Breast epithelium (tissue), 4 donors: ENCODE measurements around the gene KHDC4. TPM values are rescaled to one million over a fixed set of nuclear protein-coding genes. Genes with fewer than 3 reads are reported as not detected.
A peak's percentile ranks its signal among the peaks of the same experiment; 100 is the strongest.

Source experiments
- DNase-seq, 2 donors: peaks; one replicate each; pipeline ENCODE4 v3.0.0-alpha.2; 2019; ENCODE audit warnings: low spot score in 2 of 2
- H3K27ac ChIP-seq, 2 donors: fragments of 200-600 bp; sonication (generic) in 1 of 2; one replicate each; pipeline ENCODE4 v1.5.1; 2016 to 2019; ENCODE audit warnings: mild to moderate bottlenecking in 1 of 2
- H3K27me3 ChIP-seq, 2 donors: fragments of 200-600 bp; sonication (generic) in 1 of 2; one replicate each; pipeline versions ENCODE4 v1.5.1 to v1.6.0; 2017 to 2019; ENCODE audit warnings: control low read depth in 1 of 2, mild to moderate bottlenecking in 1 of 2
- H3K36me3 ChIP-seq: fragments of 200-600 bp; one replicate; pipeline ENCODE4 v1.5.1; 2019
- H3K4me1 ChIP-seq, 2 donors: fragments of 200-600 bp; sonication (generic); one replicate each; pipeline ENCODE4 v1.5.1; 2016 to 2019; ENCODE audit warnings: control low read depth in 1 of 2
- H3K4me3 ChIP-seq, 3 donors: fragments of 200-600 bp; sonication (generic); 1 replicate in 2 of 3; 2 replicates in 1 of 3; pipeline ENCODE4 v1.5.1; 2016 to 2019; ENCODE audit warnings: mild to moderate bottlenecking in 3 of 3, moderate library complexity in 2 of 3
- H3K9me3 ChIP-seq, 2 donors: fragments of 200-600 bp; sonication (generic) in 1 of 2; one replicate each; pipeline ENCODE4 v1.5.1; 2016 to 2019; ENCODE audit warnings: control low read depth in 1 of 2
- CTCF ChIP-seq, 3 donors: fragments of 450-650 bp; IDR thresholded peaks; one replicate each; pipeline ENCODE4 v1.5.1; 2016 to 2017; ENCODE audit warnings: antibody characterized with exemption in 3 of 3, mild to moderate bottlenecking in 3 of 3, moderate library complexity in 3 of 3
- POLR2A ChIP-seq: fragments of 450-650 bp; IDR thresholded peaks from one replicate; pipeline ENCODE4 v1.6.1; 2016; ENCODE audit warnings: antibody characterized with exemption, mild to moderate bottlenecking, moderate library complexity
- POLR2AphosphoS5 ChIP-seq, 3 donors: sonication (generic); formaldehyde crosslinking; IDR thresholded peaks; one replicate each; pipeline ENCODE4 v1.6.1; 2017; ENCODE audit warnings: antibody characterized with exemption in 3 of 3
- intact Hi-C: fragments of 100-400 bp; cut with DNase I; formaldehyde crosslinking; loops from one replicate; pipeline ENCODE4 v1.15.1; 2023; ENCODE audit warnings: low total_unique reads
- total RNA-seq, 3 donors: library from RNA; depleted of rRNA; stranded (reverse); fragments of >200 nt; gene quantifications; one replicate each; pipeline ENCODE4 v1.1.0, GENCODE V29; 2016

KHDC4 gene
- total RNA-seq, 3 donors from 2014 or later: 52.0 to 81.5 (median 64.2) TPM

- H3K36me3 ChIP-seq: peaks cover 20% of the 10 kb centered on the region
- H3K27me3 ChIP-seq: no peaks in the 10 kb centered on the region
- no peak for DNase-seq
- H3K4me3 ChIP-seq: no peak overlapping the region
- TF ChIP-seq CTCF (IDR thresholded peaks at IDR 0.05): no peak
- TF ChIP-seq POLR2AphosphoS5 (IDR thresholded peaks at IDR 0.05): no peak
- TF ChIP-seq POLR2A: no peak
- intact Hi-C loops: no loop called here
- H3K9me3 ChIP-seq: no peaks in the 10 kb centered on the region
- H3K4me1 ChIP-seq: peaks cover 0 to 8% of the 10 kb centered on the region in 2 donors
- H3K27ac ChIP-seq: peak overlapping the region; percentile 30 to 69
Observed at GRCh38 chr1:155962599-155963211, 28.5 kb upstream of the KHDC4 start.

DNA sequence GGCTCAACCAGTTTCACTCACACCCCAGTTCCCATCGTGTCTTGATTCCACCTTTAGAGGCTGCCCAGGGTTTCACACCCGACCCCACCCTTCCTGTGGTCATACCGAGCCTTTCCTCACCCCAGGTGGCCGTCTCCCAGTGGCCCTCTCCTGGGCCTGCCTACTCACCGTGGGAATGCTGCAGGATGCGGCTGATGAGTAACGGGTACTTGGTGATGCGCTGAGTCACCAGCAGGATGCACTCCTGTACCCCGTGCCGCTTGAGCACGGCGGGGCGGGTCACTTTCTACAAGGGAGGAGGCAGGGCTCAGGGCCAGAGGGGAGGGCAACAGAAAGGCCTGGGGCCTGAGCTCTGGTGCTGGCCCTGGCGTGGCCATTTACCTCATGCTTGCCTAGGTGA, 27.7 kb upstream of the KHDC4 start:
- Histone ChIP-seq H3K4me1 (peaks cover 0 to 8% of the 10 kb centered on the region in 2 donors), H3K4me3 (no peak overlapping the region), H3K27ac (peak overlapping the region; percentile 30 to 69), H3K9me3 (no peaks in the 10 kb centered on the region), H3K36me3 (peaks cover 19% of the 10 kb centered on the region), H3K27me3 (no peaks in the 10 kb centered on the region)
- no peak for DNase-seq
- TF ChIP-seq POLR2A: no peak
- peak in 1 of 3 donors; percentile 19 for TF ChIP-seq CTCF (IDR thresholded peaks at IDR 0.05)
- TF ChIP-seq POLR2AphosphoS5 (IDR thresholded peaks at IDR 0.05): peak in 1 of 3 donors; percentile 32
- intact Hi-C loops: no loop called here

DNA sequence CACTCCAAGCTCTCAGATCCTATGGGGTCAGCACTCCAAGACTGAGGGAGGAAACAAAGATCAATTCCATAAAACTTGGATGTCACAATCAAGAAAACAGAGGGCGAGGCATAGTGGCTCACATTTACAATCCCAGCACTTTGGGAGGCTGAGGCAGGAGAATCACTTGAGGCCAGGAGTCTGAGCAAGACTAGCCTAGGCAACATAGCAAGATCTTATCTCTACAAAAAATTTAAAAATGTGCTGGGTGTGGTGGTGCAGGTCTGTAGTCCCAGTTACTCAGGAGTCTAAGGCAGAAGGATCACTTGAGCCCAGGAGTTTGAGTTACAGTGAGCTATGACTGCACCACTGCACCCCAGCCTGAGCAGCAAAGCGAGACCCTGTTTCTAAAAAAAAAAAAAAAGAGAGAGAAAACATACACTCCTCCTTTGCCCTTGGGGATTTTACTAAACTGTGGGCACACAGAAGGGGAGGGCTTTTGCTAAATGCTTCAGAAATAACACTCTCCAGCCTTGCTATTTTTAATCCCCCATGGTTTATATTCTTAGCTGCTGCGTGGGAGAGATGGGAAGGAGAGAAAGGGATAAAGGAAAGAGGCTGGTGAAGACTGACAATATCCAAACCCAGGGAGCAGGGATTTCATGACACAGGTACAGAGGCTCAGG, 26.0 kb upstream of the KHDC4 start:
- H3K27ac ChIP-seq: peak overlapping the region in 1 of 2 donors; percentile 26
- DNase-seq: no peak
- TF ChIP-seq POLR2A (no peak), POLR2AphosphoS5 (IDR thresholded peaks at IDR 0.05) (no peak), CTCF (IDR thresholded peaks at IDR 0.05) (no peak)
- intact Hi-C loops: no loop called here
- H3K4me1 ChIP-seq: peaks cover 0 to 8% of the 10 kb centered on the region in 2 donors
- H3K36me3 ChIP-seq: peaks cover 8% of the 10 kb centered on the region
- no peak overlapping the region for H3K4me3 ChIP-seq
- no peaks in the 10 kb centered on the region for H3K9me3 ChIP-seq
- H3K27me3 ChIP-seq: no peaks in the 10 kb centered on the region

- Histone ChIP-seq H3K4me1 (peaks cover 0 to 1% of the 10 kb centered on the region in 2 donors), H3K9me3 (no peaks in the 10 kb centered on the region), H3K4me3 (no peak overlapping the region), H3K27ac (no peak overlapping the region), H3K27me3 (no peaks in the 10 kb centered on the region), H3K36me3 (peaks cover 6% of the 10 kb centered on the region)
- intact Hi-C loops: loop anchor here (2.0 kb wide), 1 partner anchor 51 kb away; no protein-coding TSS in a partner anchor
- TF ChIP-seq POLR2A (no peak), CTCF (IDR thresholded peaks at IDR 0.05) (no peak), POLR2AphosphoS5 (IDR thresholded peaks at IDR 0.05) (no peak)
- DNase-seq: no peak
Observed at GRCh38 chr1:155957411-155957915, 23.2 kb upstream of the KHDC4 start.

- peaks cover 21% of the 10 kb centered on the region for H3K36me3 ChIP-seq
- H3K27me3 ChIP-seq: no peaks in the 10 kb centered on the region
- no peak for DNase-seq
- H3K4me1 ChIP-seq: no peaks in the 10 kb centered on the region
- no peaks in the 10 kb centered on the region for H3K9me3 ChIP-seq
- intact Hi-C loops: no loop called here
- H3K27ac ChIP-seq: no peak overlapping the region
- TF ChIP-seq POLR2A (no peak), POLR2AphosphoS5 (IDR thresholded peaks at IDR 0.05) (no peak), CTCF (IDR thresholded peaks at IDR 0.05) (no peak)
- H3K4me3 ChIP-seq: no peak overlapping the region
Observed at GRCh38 chr1:155954645-155955044, 20.4 kb upstream of the KHDC4 start.
